Cerebellar cortex (tissue), 1 donor: ENCODE data around the gene NSUN2.
"Not testable (repeated sequence)": the region's sequence is repeated elsewhere in the genome, so short reads cannot be mapped to it uniquely, and the experiment has no call there.

Experiments
- DNase-seq: peaks from one replicate; pipeline ENCODE4 v3.0.0-alpha.2; 2015; ENCODE audit warnings: low spot score

NSUN2 gene

GRCh38 chr5:6582507-6583048, 50.3 kb downstream of the NSUN2 start:
- no peak for DNase-seq

- no peak for DNase-seq
Observed at GRCh38 chr5:6581559-6582426, 51.1 kb downstream of the NSUN2 start.

GRCh38 chr5:6581090-6581489, 51.8 kb downstream of the NSUN2 start:
- DNase-seq: no peak

GRCh38 chr5:6579535-6579934, 53.3 kb downstream of the NSUN2 start:
- no peak for DNase-seq

- no peak for DNase-seq
Observed at GRCh38 chr5:6578676-6579343, 54.0 kb downstream of the NSUN2 start.

GRCh38 chr5:6576861-6577501, 55.9 kb downstream of the NSUN2 start:
- peak; percentile 82 for DNase-seq

- DNase-seq: peak; percentile 28
Observed at GRCh38 chr5:6574537-6575245, 58.2 kb downstream of the NSUN2 start.

- no peak for DNase-seq
Observed at GRCh38 chr5:6574111-6574510, 58.7 kb downstream of the NSUN2 start.

GRCh38 chr5:6573651-6574101, 59.2 kb downstream of the NSUN2 start:
- DNase-seq: no peak

- DNase-seq: no peak
Observed at GRCh38 chr5:6572825-6573380, 59.9 kb downstream of the NSUN2 start.

- no peak for DNase-seq
Observed at GRCh38 chr5:6572086-6572824, 60.6 kb downstream of the NSUN2 start.

- not testable (repeated sequence) for DNase-seq
Observed at GRCh38 chr5:6571607-6572006, 61.2 kb downstream of the NSUN2 start.

GRCh38 chr5:6570530-6570929, 62.3 kb downstream of the NSUN2 start:
- no peak for DNase-seq

- no peak for DNase-seq
Observed at GRCh38 chr5:6568889-6569288, 64.0 kb downstream of the NSUN2 start.

GRCh38 chr5:6568383-6568782, 64.5 kb downstream of the NSUN2 start:
- no peak for DNase-seq

- DNase-seq: no peak
Observed at GRCh38 chr5:6567835-6568234, 65.0 kb downstream of the NSUN2 start.

- DNase-seq: no peak
Observed at GRCh38 chr5:6567068-6567467, 65.8 kb downstream of the NSUN2 start.

GRCh38 chr5:6565492-6565891, 67.4 kb downstream of the NSUN2 start:
- DNase-seq: no peak

- DNase-seq: no peak
Observed at GRCh38 chr5:6557807-6558575, 74.9 kb downstream of the NSUN2 start.

GRCh38 chr5:6556802-6557102, 76.1 kb downstream of the NSUN2 start:
- DNase-seq: no peak
